ENCODE results near the gene DMD. TPM values are rescaled to one million over a fixed set of nuclear protein-coding genes. Genes with fewer than 3 reads are reported as not detected.

The DMD gene
- total RNA-seq, 3 donors from 2014 or later: 11.2 to 140 (median 12.6) TPM

GRCh38 chrX:32084757-32085156, 1126.6 kb downstream of the DMD start:
- no peak for DNase-seq
- no peaks in the 10 kb centered on the region for H3K4me1 ChIP-seq (ENCODE audit: low read depth)
- TF ChIP-seq CTCF (IDR thresholded peaks at IDR 0.05): no peak
- H3K9me3 ChIP-seq: no peaks in the 10 kb centered on the region
- H3K36me3 ChIP-seq (ENCODE audit: low read depth): no peaks in the 10 kb centered on the region
- no peak overlapping the region for H3K4me3 ChIP-seq
- no peak for ATAC-seq
- intact Hi-C loops (cut with DNase I, micrococcal nuclease): no loop called here

- no peak for TF ChIP-seq CTCF (IDR thresholded peaks at IDR 0.05)
These were observed 1163.1 kb downstream of the DMD start for GRCh38 chrX:32048285-32048684.

GRCh38 chrX:32045149-32045548, 1166.2 kb downstream of the DMD start:
- no peaks in the 10 kb centered on the region for H3K36me3 ChIP-seq (ENCODE audit: low read depth)
- TF ChIP-seq CTCF (IDR thresholded peaks at IDR 0.05): no peak
- no peak for ATAC-seq

More at GRCh38 chrX:32048285-32048684, 1163.1 kb downstream of the DMD start:
- DNase-seq (no peak), ATAC-seq (no peak)
- no peaks in the 10 kb centered on the region for H3K9me3 ChIP-seq
- H3K4me1 ChIP-seq (ENCODE audit: low read depth): no peaks in the 10 kb centered on the region
- no peaks in the 10 kb centered on the region for H3K36me3 ChIP-seq (ENCODE audit: low read depth)
- intact Hi-C loops (cut with DNase I, micrococcal nuclease): no loop called here
- no peak overlapping the region for H3K4me3 ChIP-seq

GRCh38 chrX:32041181-32041580, 1170.2 kb downstream of the DMD start:
- Histone ChIP-seq H3K4me1 (ENCODE audit: low read depth) (no peaks in the 10 kb centered on the region), H3K36me3 (ENCODE audit: low read depth) (no peaks in the 10 kb centered on the region), H3K9me3 (no peaks in the 10 kb centered on the region), H3K4me3 (no peak overlapping the region)
- no peak for ATAC-seq
- TF ChIP-seq CTCF (IDR thresholded peaks at IDR 0.05): no peak
- intact Hi-C loops (cut with DNase I, micrococcal nuclease): no loop called here
- no peak for DNase-seq

More at GRCh38 chrX:32045149-32045548, 1166.2 kb downstream of the DMD start:
- Histone ChIP-seq H3K9me3 (no peaks in the 10 kb centered on the region), H3K4me3 (no peak overlapping the region), H3K4me1 (ENCODE audit: low read depth) (no peaks in the 10 kb centered on the region)
- intact Hi-C loops (cut with DNase I, micrococcal nuclease): no loop called here
- DNase-seq: no peak

- H3K4me1 ChIP-seq (ENCODE audit: low read depth): no peaks in the 10 kb centered on the region
- H3K36me3 ChIP-seq (ENCODE audit: low read depth): no peaks in the 10 kb centered on the region
- DNase-seq (no peak), ATAC-seq (no peak)
- intact Hi-C loops (cut with DNase I, micrococcal nuclease): no loop called here
- no peak for TF ChIP-seq CTCF (IDR thresholded peaks at IDR 0.05)
- H3K9me3 ChIP-seq: no peaks in the 10 kb centered on the region
- no peak overlapping the region for H3K4me3 ChIP-seq
These were observed 1184.6 kb downstream of the DMD start for GRCh38 chrX:32026772-32027171.

- intact Hi-C loops (cut with DNase I, micrococcal nuclease): no loop called here
- Histone ChIP-seq H3K9me3 (no peaks in the 10 kb centered on the region), H3K4me3 (no peak overlapping the region), H3K4me1 (ENCODE audit: low read depth) (no peaks in the 10 kb centered on the region), H3K36me3 (ENCODE audit: low read depth) (no peaks in the 10 kb centered on the region)
- DNase-seq: no peak
- no peak for ATAC-seq
- TF ChIP-seq CTCF (IDR thresholded peaks at IDR 0.05): no peak
These were observed 1187.3 kb downstream of the DMD start for GRCh38 chrX:32024072-32024471.
